HEK293 (cell line): Measurements from ENCODE around the gene AKIP1.

Source experiments
- CTCF ChIP-seq: fragments of 450-650 bp; formaldehyde crosslinking; IDR thresholded peaks from 2 replicates; pipeline ENCODE4 v1.5.1; 2016; ENCODE audit warnings: missing biosample characterization, missing genetic modification characterization
- FEZF1 ChIP-seq: fragments of 450-650 bp; formaldehyde crosslinking; IDR thresholded peaks from 2 replicates; pipeline ENCODE4 v1.5.1; 2016; ENCODE audit warnings: missing biosample characterization, missing genetic modification characterization
- MYNN ChIP-seq: fragments of 450-650 bp; formaldehyde crosslinking; IDR thresholded peaks from 2 replicates; pipeline ENCODE4 v1.5.1; 2016; ENCODE audit warnings: missing biosample characterization, missing genetic modification characterization, borderline replicate concordance
- REPIN1 ChIP-seq: fragments of 450-650 bp; formaldehyde crosslinking; IDR thresholded peaks from 2 replicates; pipeline ENCODE4 v1.5.1; 2017; ENCODE audit warnings: missing biosample characterization, missing genetic modification characterization, low read depth
- SCRT1 ChIP-seq: fragments of 450-650 bp; formaldehyde crosslinking; IDR thresholded peaks from 2 replicates; pipeline ENCODE4 v1.5.1; 2016; ENCODE audit warnings: missing biosample characterization, missing genetic modification characterization, borderline replicate concordance
- YY1 ChIP-seq: fragments of 450-650 bp; formaldehyde crosslinking; IDR thresholded peaks from 2 replicates; pipeline ENCODE4 v1.5.1; 2018; ENCODE audit warnings: missing biosample characterization, missing genetic modification characterization
- ZBTB8A ChIP-seq: fragments of 450-650 bp; formaldehyde crosslinking; IDR thresholded peaks from 2 replicates; pipeline ENCODE4 v1.5.1; 2016; ENCODE audit warnings: missing biosample characterization, missing genetic modification characterization
- ZIC2 ChIP-seq: fragments of 450-650 bp; formaldehyde crosslinking; IDR thresholded peaks from 2 replicates; pipeline ENCODE4 v1.5.1; 2016; ENCODE audit warnings: missing biosample characterization, missing genetic modification characterization
- ZNF121 ChIP-seq: fragments of 450-650 bp; formaldehyde crosslinking; IDR thresholded peaks from 2 replicates; pipeline ENCODE4 v1.5.1; 2016; ENCODE audit warnings: missing biosample characterization, missing genetic modification characterization
- ZNF214 ChIP-seq: fragments of 450-650 bp; formaldehyde crosslinking; IDR thresholded peaks from 2 replicates; pipeline ENCODE4 v1.5.1; 2017; ENCODE audit warnings: missing biosample characterization, mild to moderate bottlenecking, missing genetic modification characterization, borderline replicate concordance
- ZNF311 ChIP-seq: fragments of 450-650 bp; formaldehyde crosslinking; IDR thresholded peaks from 2 replicates; pipeline ENCODE4 v1.5.1; 2017; ENCODE audit warnings: missing biosample characterization, missing genetic modification characterization, borderline replicate concordance
- TF ChIP-seq, protein P1 (sequence below): fragments of 450-650 bp; formaldehyde crosslinking; IDR thresholded peaks from 2 replicates; pipeline ENCODE4 v1.5.1; 2016; ENCODE audit warnings: missing biosample characterization, missing genetic modification characterization, low read depth
- TF ChIP-seq, protein P2 (sequence below): fragments of 450-650 bp; formaldehyde crosslinking; IDR thresholded peaks from 2 replicates; pipeline ENCODE4 v1.5.1; 2016; ENCODE audit warnings: missing biosample characterization, missing genetic modification characterization

GRCh38 chr11:8961401-8961800, 50.4 kb downstream of the AKIP1 start:
- TF ChIP-seq, protein P1, sequence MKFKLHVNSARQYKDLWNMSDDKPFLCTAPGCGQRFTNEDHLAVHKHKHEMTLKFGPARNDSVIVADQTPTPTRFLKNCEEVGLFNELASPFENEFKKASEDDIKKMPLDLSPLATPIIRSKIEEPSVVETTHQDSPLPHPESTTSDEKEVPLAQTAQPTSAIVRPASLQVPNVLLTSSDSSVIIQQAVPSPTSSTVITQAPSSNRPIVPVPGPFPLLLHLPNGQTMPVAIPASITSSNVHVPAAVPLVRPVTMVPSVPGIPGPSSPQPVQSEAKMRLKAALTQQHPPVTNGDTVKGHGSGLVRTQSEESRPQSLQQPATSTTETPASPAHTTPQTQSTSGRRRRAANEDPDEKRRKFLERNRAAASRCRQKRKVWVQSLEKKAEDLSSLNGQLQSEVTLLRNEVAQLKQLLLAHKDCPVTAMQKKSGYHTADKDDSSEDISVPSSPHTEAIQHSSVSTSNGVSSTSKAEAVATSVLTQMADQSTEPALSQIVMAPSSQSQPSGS (tag by site-specific recombination) = no peak
- no peak for TF ChIP-seq CTCF (tag by site-specific recombination)
- no peak for TF ChIP-seq SCRT1 (tag by site-specific recombination)
- no peak for TF ChIP-seq ZNF311 (tag by site-specific recombination)
- no peak for TF ChIP-seq REPIN1 (tag by site-specific recombination)
- TF ChIP-seq ZNF121 (tag by site-specific recombination) = no peak
- no peak for TF ChIP-seq FEZF1 (tag by site-specific recombination)
- TF ChIP-seq, protein P2, sequence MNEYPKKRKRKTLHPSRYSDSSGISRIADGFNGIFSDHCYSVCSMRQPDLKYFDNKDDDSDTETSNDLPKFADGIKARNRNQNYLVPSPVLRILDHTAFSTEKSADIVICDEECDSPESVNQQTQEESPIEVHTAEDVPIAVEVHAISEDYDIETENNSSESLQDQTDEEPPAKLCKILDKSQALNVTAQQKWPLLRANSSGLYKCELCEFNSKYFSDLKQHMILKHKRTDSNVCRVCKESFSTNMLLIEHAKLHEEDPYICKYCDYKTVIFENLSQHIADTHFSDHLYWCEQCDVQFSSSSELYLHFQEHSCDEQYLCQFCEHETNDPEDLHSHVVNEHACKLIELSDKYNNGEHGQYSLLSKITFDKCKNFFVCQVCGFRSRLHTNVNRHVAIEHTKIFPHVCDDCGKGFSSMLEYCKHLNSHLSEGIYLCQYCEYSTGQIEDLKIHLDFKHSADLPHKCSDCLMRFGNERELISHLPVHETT (tag by site-specific recombination) = no peak
- no peak for TF ChIP-seq YY1 (tag by site-specific recombination)
- TF ChIP-seq ZNF214 (tag by site-specific recombination) = no peak
- TF ChIP-seq MYNN (tag by site-specific recombination) = no peak
- TF ChIP-seq ZBTB8A (tag by site-specific recombination) = no peak
- no peak for TF ChIP-seq ZIC2 (tag by site-specific recombination)
